B cell (primary cell): Measurements from ENCODE around the gene RASGEF1C. TPM values are rescaled to one million over a fixed set of nuclear protein-coding genes. Genes with fewer than 3 reads are reported as not detected.

Experiments used
- ATAC-seq: fragments of 200-7000 bp; cut with Tn5 transposase; one replicate; pipeline ENCODE4 v1.10.0; 2021; ENCODE audit warnings: low read depth, mild to moderate bottlenecking, moderate number of reproducible peaks, moderate library complexity
- CTCF ChIA-PET: fragments of 350-600 bp; sonication (Branson Sonifier 250); formaldehyde crosslinking; loops from one replicate; lab custom pipeline; 2021; ENCODE audit warnings: antibody characterized with exemption, inconsistent platforms; lab: Charles Lee
- POLR2A ChIA-PET: fragments of 350-600 bp; sonication (Branson Sonifier 250); formaldehyde crosslinking; loops from one replicate; lab custom pipeline; 2021; ENCODE audit warnings: antibody characterized with exemption; lab: Charles Lee
- DNase-seq: peaks from one replicate; pipeline ENCODE4 v3.0.0; 2013
- H2AFZ ChIP-seq: 2 replicates; pipeline ENCODE4 v1.6.1; 2012; ENCODE audit warnings: mild to moderate bottlenecking, low read depth, low read length; ENCODE audit not compliant: insufficient read depth, poor library complexity, severe bottlenecking
- H3K27ac ChIP-seq, 2 donors: 1 replicate in 1 of 2; 2 replicates in 1 of 2; pipeline ENCODE4 v1.5.1; 2012 to 2013; ENCODE audit warnings: low read length in 2 of 2, mild to moderate bottlenecking in 2 of 2, moderate library complexity in 1 of 2
- H3K27me3 ChIP-seq, 4 experiments: fragments of 200-600 bp in 1 of 4; sonication (generic) in 1 of 4; replicated peaks in 1 of 4; 1 replicate in 2 of 4; 2 replicates in 2 of 4; pipeline versions ENCODE4 v1.6.1 to v1.7.0; 2013 to 2016; ENCODE audit warnings: low read length in 3 of 4, mild to moderate bottlenecking in 2 of 4, mixed read lengths in 1 of 4, moderate library complexity in 1 of 4; ENCODE audit not compliant: insufficient read depth in 4 of 4, control insufficient read depth in 3 of 4; ENCODE audit errors: control extremely low read depth in 1 of 4
- H3K36me3 ChIP-seq, 2 experiments: replicated peaks in 1 of 2; 1 replicate in 1 of 2; 2 replicates in 1 of 2; pipeline versions ENCODE4 v1.6.1 to v1.7.1; 2013; ENCODE audit warnings: low read length in 1 of 2; ENCODE audit not compliant: insufficient read depth in 2 of 2, control insufficient read depth in 1 of 2; ENCODE audit errors: control extremely low read depth in 1 of 2, extremely low read depth in 1 of 2
- H3K4me1 ChIP-seq, 2 donors: fragments of 200-600 bp in 1 of 2; sonication (generic) in 1 of 2; 1 replicate in 1 of 2; 2 replicates in 1 of 2; pipeline versions ENCODE4 v1.5.1 to v1.6.1; 2013 to 2017; ENCODE audit warnings: low read length in 2 of 2; ENCODE audit not compliant: control insufficient read depth in 2 of 2, insufficient read depth in 2 of 2
- H3K4me2 ChIP-seq: replicated peaks from 2 replicates; pipeline ENCODE3; 2012; ENCODE audit warnings: mild to moderate bottlenecking, low read depth, low read length; ENCODE audit not compliant: poor library complexity, severe bottlenecking
- H3K4me3 ChIP-seq, 5 experiments: fragments of 200-600 bp in 1 of 5; sonication (generic) in 1 of 5; 1 replicate in 3 of 5; 2 replicates in 2 of 5; pipeline versions ENCODE4 v1.5.1 to v1.7.0; 2011 to 2016; ENCODE audit warnings: low read length in 4 of 5, mild to moderate bottlenecking in 4 of 5, low read depth in 2 of 5, control low read depth in 1 of 5, moderate library complexity in 1 of 5; ENCODE audit not compliant: insufficient read depth in 1 of 5; ENCODE audit errors: control extremely low read depth in 1 of 5, extremely low read depth in 1 of 5
- H3K79me2 ChIP-seq: fragments of 200-600 bp; sonication (generic); one replicate; pipeline ENCODE4 v1.6.0; 2016; ENCODE audit warnings: low read length; ENCODE audit not compliant: control insufficient read depth, insufficient read depth
- H3K9ac ChIP-seq: fragments of 200-600 bp; sonication (generic); 2 replicates; pipeline ENCODE4 v1.6.1; 2017; ENCODE audit warnings: mild to moderate bottlenecking, low read length, moderate library complexity
- H3K9me3 ChIP-seq, 3 donors: one replicate each; pipeline versions ENCODE4 v1.6.1 to v1.7.1; 2013; ENCODE audit warnings: low read length in 2 of 3; ENCODE audit not compliant: control insufficient read depth in 2 of 3, insufficient read depth in 1 of 3; ENCODE audit errors: control extremely low read depth in 1 of 3
- H4K20me1 ChIP-seq: 2 replicates; pipeline ENCODE4 v1.6.0; 2012; ENCODE audit warnings: mild to moderate bottlenecking, low read length; ENCODE audit not compliant: insufficient read depth, control insufficient read depth, poor library complexity, severe bottlenecking
- H3K27ac Mint-ChIP-seq: one replicate; pipeline ENCODE4 v1.8.0; 2021; ENCODE audit warnings: mixed read lengths
- H3K27me3 Mint-ChIP-seq: one replicate; pipeline ENCODE4 v1.8.0; 2021; ENCODE audit warnings: mixed read lengths
- H3K4me1 Mint-ChIP-seq: one replicate; pipeline ENCODE4 v1.8.0; 2021; ENCODE audit warnings: mixed read lengths
- H3K4me3 Mint-ChIP-seq: one replicate; pipeline ENCODE4 v1.8.0; 2021; ENCODE audit warnings: mixed read lengths
- H3K9me3 Mint-ChIP-seq: one replicate; pipeline ENCODE4 v1.8.0; 2022; ENCODE audit warnings: mixed read lengths; ENCODE audit not compliant: insufficient read depth
- EZH2 ChIP-seq: IDR thresholded peaks from 2 replicates; pipeline ENCODE4 v1.6.1; 2012; ENCODE audit warnings: borderline replicate concordance, low read depth, mild to moderate bottlenecking, moderate library complexity, low read length; ENCODE audit not compliant: insufficient read depth, poor library complexity, severe bottlenecking
- WGBS: methylation state at CpG from one replicate; pipeline ENCODE4 v1.1.5; 2013; ENCODE audit warnings: missing lambda C conversion rate; ENCODE audit not compliant: insufficient coverage; 5-methylcytosine and 5-hydroxymethylcytosine counted together
- intact Hi-C: fragments of 100-400 bp; cut with micrococcal nuclease; formaldehyde crosslinking; loops from one replicate; pipeline ENCODE4 v1.10.0; 2022
- polyA plus RNA-seq: library from polyadenylated mRNA; depleted of rRNA; stranded (reverse); fragments of >200 nt; gene quantifications from 2 replicates; pipeline ENCODE4 v1.2.3, GENCODE V29; 2012
- total RNA-seq, 2 donors: library from RNA; stranded (reverse); fragments of 120-200 nt in 1 of 2; gene quantifications; 1 replicate in 1 of 2; 2 replicates in 1 of 2; pipeline versions ENCODE4 v1.2.3 to v1.2.4, GENCODE V29; 2013 to 2022
- TF ChIP-seq, protein P1 (sequence below): fragments of 200-600 bp; IDR thresholded peaks from one replicate; pipeline ENCODE4 v1.8.0; 2022; ENCODE audit warnings: antibody characterized with exemption, mild to moderate bottlenecking

The RASGEF1C gene
- total and polyA plus RNA-seq, 2 donors (not counting 1 experiment from before 2014, with no cell fraction given) = not detected

- H3K27ac Mint-ChIP-seq = no peak overlapping the region
These were observed 1.4 kb downstream of the RASGEF1C start for GRCh38 chr5:180207593-180207992.

DNA sequence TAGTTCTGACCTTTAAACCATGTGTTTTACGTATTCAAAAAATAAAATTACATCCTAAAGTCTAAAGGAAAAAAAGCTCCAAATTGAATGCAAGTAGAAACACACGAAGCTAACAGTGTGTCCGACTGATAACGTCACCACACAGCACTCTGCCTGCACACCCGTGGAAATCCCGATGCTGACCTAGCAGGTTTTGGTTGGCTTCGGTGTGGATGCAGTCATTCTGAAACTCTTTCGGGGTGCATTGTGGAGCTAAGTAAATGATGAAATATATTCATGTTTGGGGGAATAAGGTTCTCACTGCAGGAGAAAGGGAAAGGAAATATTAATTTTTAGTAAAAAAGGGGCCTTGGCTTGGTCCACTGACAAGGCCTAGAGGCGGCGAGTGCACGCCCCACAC, 2.0 kb downstream of the RASGEF1C start:
- H3K36me3 ChIP-seq = no peaks in the 10 kb centered on the region
- WGBS = 95% methylated on average over 11 of the region's 11 CpGs
- no peaks in the 10 kb centered on the region for H3K9me3 Mint-ChIP-seq
- no peaks in the 10 kb centered on the region for H3K79me2 ChIP-seq
- peaks cover 0 to 32% (median 9%) of the 10 kb centered on the region in 4 experiments for H3K27me3 ChIP-seq
- POLR2A ChIA-PET = no interaction called here
- no peak for TF ChIP-seq EZH2
- TF ChIP-seq, protein P1, sequence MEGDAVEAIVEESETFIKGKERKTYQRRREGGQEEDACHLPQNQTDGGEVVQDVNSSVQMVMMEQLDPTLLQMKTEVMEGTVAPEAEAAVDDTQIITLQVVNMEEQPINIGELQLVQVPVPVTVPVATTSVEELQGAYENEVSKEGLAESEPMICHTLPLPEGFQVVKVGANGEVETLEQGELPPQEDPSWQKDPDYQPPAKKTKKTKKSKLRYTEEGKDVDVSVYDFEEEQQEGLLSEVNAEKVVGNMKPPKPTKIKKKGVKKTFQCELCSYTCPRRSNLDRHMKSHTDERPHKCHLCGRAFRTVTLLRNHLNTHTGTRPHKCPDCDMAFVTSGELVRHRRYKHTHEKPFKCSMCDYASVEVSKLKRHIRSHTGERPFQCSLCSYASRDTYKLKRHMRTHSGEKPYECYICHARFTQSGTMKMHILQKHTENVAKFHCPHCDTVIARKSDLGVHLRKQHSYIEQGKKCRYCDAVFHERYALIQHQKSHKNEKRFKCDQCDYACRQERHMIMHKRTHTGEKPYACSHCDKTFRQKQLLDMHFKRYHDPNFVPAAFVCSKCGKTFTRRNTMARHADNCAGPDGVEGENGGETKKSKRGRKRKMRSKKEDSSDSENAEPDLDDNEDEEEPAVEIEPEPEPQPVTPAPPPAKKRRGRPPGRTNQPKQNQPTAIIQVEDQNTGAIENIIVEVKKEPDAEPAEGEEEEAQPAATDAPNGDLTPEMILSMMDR = no peak
- ATAC-seq (no peak), DNase-seq (no peak)
- peak overlapping the region; percentile 29 for H3K4me3 Mint-ChIP-seq
- H3K9ac ChIP-seq = no peak overlapping the region
- peaks cover 0 to 26% (median 0%) of the 10 kb centered on the region in 3 donors for H3K9me3 ChIP-seq
- peaks cover 5% of the 10 kb centered on the region for H3K4me1 Mint-ChIP-seq
- CTCF ChIA-PET = interaction anchor here (0.6 kb wide), 1 partner anchor 16 kb away, joined by 3 read pairs; no protein-coding TSS in a partner anchor
- H3K4me3 ChIP-seq = no peak overlapping the region
- no peak overlapping the region for H3K27ac Mint-ChIP-seq
- peaks cover 5 to 13% of the 10 kb centered on the region in 2 donors for H3K4me1 ChIP-seq
- intact Hi-C loops = no loop called here
- H3K4me2 ChIP-seq = no peak overlapping the region
- no peaks in the 10 kb centered on the region for H4K20me1 ChIP-seq
- H3K27ac ChIP-seq = no peak overlapping the region
- peaks cover 48% of the 10 kb centered on the region for H3K27me3 Mint-ChIP-seq
- no peak overlapping the region for H2AFZ ChIP-seq

More at GRCh38 chr5:180207593-180207992, 1.4 kb downstream of the RASGEF1C start:
- H3K27me3 Mint-ChIP-seq = peaks cover 51% of the 10 kb centered on the region
- Histone ChIP-seq H3K4me1 (peaks cover 5 to 13% of the 10 kb centered on the region in 2 donors), H3K36me3 (no peaks in the 10 kb centered on the region), H3K27ac (no peak overlapping the region), H3K4me2 (no peak overlapping the region), H3K4me3 (no peak overlapping the region), H4K20me1 (no peaks in the 10 kb centered on the region), H3K9me3 (peaks cover 0 to 26% (median 0%) of the 10 kb centered on the region in 3 donors), H3K9ac (no peak overlapping the region), H2AFZ (no peak overlapping the region), H3K79me2 (no peaks in the 10 kb centered on the region), H3K27me3 (peaks cover 0 to 34% (median 9%) of the 10 kb centered on the region in 4 experiments)
- TF ChIP-seq EZH2 = no peak
- TF ChIP-seq, protein P1 = no peak
- WGBS = 73% methylated on average over 25 of the region's 25 CpGs
- CTCF ChIA-PET = interaction anchor here (0.6 kb wide), 1 partner anchor 16 kb away, joined by 3 read pairs; no protein-coding TSS in a partner anchor
- H3K9me3 Mint-ChIP-seq = no peaks in the 10 kb centered on the region
- peaks cover 5% of the 10 kb centered on the region for H3K4me1 Mint-ChIP-seq
- peak overlapping the region; percentile 41 for H3K4me3 Mint-ChIP-seq
- no peak for DNase-seq
- POLR2A ChIA-PET = no interaction called here
- ATAC-seq = no peak
- intact Hi-C loops = no loop called here
